Mammary epithelial cell (primary cell): ENCODE data around the gene MC1R.

ENCODE experiments used
- CTCF ChIP-seq, 2 donors: IDR thresholded peaks in 1 of 2; conservative IDR thresholded peaks in 1 of 2; 2 replicates each; pipeline ENCODE4 v1.5.1; 2011 to 2012; ENCODE audit warnings: inconsistent platforms in 2 of 2, low read length in 2 of 2, mild to moderate bottlenecking in 2 of 2, control low read depth in 1 of 2, low read depth in 1 of 2; ENCODE audit not compliant: insufficient read depth in 1 of 2; ENCODE audit errors: extremely low read depth in 1 of 2
- EZH2 ChIP-seq: IDR thresholded peaks from 2 replicates; pipeline ENCODE4 v1.6.1; 2012; ENCODE audit warnings: low read length, inconsistent platforms, borderline replicate concordance

- TF ChIP-seq EZH2 (no peak), CTCF (conservative IDR thresholded peaks at IDR 0.05 in 1 of 2, IDR thresholded peaks at IDR 0.05 in 1 of 2; ENCODE audit: extremely low read depth in 1 of 2, insufficient read depth in 1 of 2, low read depth in 1 of 2, low read length in 2 of 2) (no peak)
Observed at GRCh38 chr16:89915303-89916232, 3.1 kb upstream of the MC1R start.
